Forelimb muscle (tissue), 1 donor: Measurements from ENCODE around the gene RBM23. TPM values are rescaled to one million over a fixed set of nuclear protein-coding genes. Genes with fewer than 3 reads are reported as not detected.
"Not testable (repeated sequence)": the region's sequence is repeated elsewhere in the genome, so short reads cannot be mapped to it uniquely, and the experiment has no call there.

Experiments
- DNase-seq: peaks from one replicate; pipeline ENCODE4 v3.0.0-alpha.2; 2013; ENCODE audit warnings: low read depth
- polyA plus RNA-seq: library from polyadenylated mRNA; unstranded; fragments of 120-200 nt; gene quantifications from one replicate; pipeline ENCODE4 v1.2.1, GENCODE V29; 2013; ENCODE audit not compliant: insufficient read length

Gene RBM23
- polyA plus RNA-seq, 1 donor, result 57.9 TPM

- no peak for DNase-seq
Observed at GRCh38 chr14:22865424-22866405, 53.2 kb downstream of the RBM23 start.

DNA sequence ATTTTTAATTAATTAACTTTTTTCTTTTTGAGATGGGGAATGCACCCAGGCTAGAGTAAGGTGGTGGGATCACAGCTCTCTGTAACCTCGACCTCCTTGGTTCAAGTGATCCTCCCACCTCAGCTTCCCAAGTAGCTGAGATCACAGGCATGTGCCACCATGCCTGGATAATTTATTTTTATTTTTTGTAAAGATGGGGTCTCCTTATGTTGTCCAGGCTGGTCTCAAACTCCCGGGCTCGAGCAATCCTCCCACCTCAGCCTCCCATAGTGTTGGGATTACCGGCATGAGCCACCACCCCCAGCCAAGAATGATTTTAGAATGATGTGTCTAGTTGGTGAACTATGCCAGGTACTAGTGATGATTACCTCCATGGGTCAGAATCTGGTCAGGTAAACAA lies 54.0 kb downstream of the RBM23 start:
- DNase-seq, result no peak

- no peak for DNase-seq
Observed at GRCh38 chr14:22861651-22862050, 57.3 kb downstream of the RBM23 start.

DNA sequence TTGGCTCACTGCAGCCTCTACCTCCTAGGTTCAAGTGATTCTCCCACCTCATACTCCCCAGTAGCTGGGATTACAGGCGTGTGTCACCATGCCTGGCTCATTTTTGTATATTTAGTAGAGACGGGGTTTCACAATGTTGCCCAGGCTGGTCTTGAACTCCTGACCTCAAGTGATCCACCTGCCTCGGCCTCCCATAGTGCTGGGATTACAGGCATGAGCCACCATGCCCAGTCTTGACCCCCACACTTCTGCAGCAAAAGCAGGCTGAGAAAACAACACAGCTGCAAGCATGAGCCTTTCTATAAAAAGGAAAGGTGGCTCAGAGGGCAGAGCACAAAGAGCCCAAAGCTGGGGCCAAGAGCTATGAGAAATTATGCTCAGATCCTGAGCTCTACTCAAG lies 58.6 kb downstream of the RBM23 start:
- DNase-seq, result not testable (repeated sequence)

DNA sequence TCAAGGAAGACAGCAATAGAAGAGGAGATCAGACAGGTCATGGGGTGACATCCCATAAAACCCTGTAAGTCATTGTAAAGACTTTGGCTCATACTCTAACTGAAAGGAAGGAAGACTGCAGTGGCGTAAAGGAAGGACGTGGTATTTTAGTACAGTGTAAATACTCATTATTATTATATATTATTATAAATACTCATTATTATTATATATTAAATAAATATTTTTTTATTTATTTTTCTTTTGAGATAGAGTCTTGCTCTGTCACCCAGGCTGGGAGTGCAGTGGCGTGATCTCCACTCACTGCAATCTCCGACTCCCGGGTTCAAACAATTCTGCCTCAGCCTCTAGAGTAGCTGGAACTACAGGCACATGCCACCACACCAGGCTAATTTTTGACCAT lies 62.5 kb downstream of the RBM23 start:
- DNase-seq, result no peak

- no peak for DNase-seq
Observed at GRCh38 chr14:22854963-22855724, 63.8 kb downstream of the RBM23 start.

DNA sequence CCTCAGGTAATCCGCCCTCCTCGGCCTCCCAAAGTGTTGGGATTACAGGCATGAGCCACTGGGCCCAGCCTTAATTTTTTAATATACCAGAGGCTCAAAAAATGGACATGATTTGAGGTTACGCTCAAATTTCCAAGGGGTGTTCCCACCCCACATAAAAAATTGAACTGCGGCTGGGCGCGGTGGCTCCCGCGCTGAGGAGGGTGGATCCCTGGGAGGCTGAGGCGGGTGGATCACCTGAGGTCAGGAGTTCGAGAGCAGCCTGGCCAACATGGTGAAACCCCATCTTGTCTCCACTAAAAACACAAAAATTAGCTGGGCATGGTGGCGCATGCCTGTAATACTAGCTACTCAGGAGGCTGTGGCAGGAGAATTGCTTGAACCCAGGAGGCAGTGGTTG lies 64.7 kb downstream of the RBM23 start:
- DNase-seq, result not testable (repeated sequence)

GRCh38 chr14:22852940-22853767 lies 65.8 kb downstream of the RBM23 start:
- DNase-seq, result no peak

GRCh38 chr14:22852599-22852939 lies 66.4 kb downstream of the RBM23 start:
- no peak for DNase-seq

DNA sequence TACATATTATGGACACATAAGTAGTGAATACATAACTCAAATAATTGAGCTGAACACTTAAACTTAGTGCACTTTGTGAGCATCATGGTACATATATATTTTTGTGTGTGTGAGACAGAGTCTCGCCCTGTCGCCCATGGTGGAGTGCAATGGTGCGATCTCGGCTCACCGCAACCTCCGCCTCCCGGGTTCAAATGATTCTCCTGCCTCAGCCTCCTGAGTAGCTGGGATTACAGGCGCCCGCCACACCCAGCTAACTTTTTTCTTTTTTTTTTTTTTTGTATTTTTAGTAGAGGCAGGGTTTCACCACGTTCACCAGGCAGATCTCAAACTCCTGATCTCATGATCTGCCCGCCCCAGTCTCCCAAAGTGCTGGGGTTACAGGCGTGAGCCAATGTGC lies 66.8 kb downstream of the RBM23 start:
- DNase-seq, result not testable (repeated sequence)

DNA sequence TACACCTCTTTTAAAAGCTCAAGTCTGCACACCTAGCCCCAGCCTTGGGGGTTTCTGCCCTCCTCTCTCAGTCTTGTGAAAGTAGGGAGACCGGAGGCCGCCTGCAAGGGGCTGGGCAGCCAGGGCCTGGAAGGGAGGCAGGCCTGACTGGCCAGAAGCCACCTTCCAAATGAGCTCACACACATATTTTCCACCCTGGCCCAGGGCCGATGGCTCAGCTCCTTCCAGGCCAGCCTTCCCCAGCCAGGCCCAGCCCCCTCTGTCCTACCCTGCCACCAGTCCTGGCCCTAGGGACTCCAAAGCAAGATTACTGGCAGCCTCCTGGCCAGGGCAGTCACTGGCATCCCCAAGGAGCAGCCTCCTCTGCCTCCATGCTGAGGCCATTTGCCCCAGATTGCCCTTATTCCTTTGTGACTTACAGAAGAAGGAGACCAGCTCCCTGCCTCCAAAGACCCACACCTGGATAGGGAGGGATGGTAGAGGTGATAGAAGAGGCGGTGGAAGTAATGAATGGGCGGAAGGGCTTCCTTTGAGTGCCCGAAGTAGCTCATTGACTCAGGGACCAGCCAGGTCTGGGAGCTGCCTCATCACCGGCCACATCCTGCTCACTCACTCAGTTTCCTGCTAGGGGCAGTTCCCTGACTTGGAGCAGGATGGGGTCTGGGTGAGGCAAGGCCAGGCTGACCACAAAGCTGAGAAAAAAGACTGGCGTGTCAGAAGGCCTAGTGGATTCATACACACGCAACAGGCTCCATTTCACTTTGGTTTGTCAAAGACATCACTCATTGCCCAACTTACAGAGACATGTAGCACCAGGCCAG lies 67.8 kb downstream of the RBM23 start:
- peak; percentile 77 for DNase-seq

DNA sequence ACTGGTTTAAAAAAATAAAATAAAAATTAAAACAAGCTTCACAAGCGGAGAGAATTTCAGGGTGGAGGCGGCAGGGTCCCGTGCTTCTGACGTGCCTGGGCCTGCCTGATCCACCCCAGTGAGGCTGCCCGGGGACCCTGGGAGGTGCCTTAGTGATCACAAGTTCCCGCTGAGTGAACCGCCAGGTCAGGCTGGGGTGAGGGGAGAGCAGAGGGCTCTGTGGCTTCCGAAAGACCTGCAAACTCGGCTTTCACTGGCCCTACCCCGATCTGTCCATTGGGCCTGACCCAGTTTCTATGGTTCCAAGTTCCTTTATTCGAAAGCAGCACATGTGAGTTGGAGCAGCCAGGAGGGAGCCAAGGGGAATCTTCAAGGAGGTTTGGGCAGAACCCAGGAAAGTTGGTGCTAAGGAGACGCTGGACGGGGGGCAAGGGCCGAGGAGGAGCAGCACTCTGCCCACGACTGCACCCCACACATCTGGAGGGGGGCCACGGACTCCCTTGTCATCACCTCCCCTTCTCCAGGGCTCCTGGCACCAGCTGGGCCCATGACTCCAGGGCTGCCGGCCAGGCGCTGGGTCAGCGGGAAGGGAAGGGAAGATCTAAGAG lies 69.6 kb downstream of the RBM23 start:
- peak; percentile 66 for DNase-seq

- peak; percentile 90 for DNase-seq
Observed at GRCh38 chr14:22848351-22849164, 70.4 kb downstream of the RBM23 start.

- no peak for DNase-seq
Observed at GRCh38 chr14:22847661-22848341, 71.1 kb downstream of the RBM23 start.

GRCh38 chr14:22846811-22847307 lies 72.1 kb downstream of the RBM23 start:
- DNase-seq, result no peak

- no peak for DNase-seq
Observed at GRCh38 chr14:22845821-22846625, 72.9 kb downstream of the RBM23 start.

- no peak for DNase-seq
Observed at GRCh38 chr14:22845103-22845394, 73.9 kb downstream of the RBM23 start.
